ENCODE measurements around the gene GPS2.

The GPS2 gene

DNA sequence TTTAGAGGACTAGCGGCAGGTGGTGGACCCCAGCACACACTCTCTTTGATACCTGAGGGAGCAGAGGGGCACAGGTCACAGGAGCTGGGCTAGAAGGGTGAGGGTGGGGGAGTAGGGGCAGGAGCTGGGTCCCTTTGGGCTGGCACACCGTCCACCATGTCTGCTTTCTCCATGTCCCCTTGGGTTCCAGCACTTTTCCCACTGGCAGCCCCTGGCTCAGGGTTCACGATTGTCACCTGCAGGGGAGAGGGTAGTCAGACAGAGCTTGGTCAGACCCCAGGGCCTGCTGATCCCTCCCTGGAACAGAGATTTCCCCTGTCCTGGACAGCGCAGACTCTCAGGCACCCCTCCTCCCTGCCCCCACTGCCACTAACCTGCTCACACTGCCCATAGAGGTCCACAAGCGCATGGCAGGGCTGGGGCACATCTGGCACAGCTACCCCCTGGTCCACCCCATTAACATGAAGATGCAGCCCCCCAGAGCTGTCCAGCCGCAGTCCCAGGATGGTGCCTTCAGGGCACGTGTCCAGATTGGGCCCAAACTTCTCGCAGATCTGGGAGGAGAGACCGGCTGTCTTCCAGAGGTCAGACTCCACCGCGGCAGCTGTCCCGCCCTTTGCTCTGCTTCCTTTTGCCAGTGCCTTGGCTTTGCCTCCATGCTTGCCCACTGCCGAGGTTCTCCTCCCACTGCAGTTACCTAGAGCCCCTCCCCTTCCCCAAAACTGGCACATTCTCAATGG is 3.1 kb upstream of the GPS2 start:
- H3K4me3 Mint-ChIP-seq = peak overlapping the region; percentile 44 to 85 (median 70)
- H3K27ac Mint-ChIP-seq = no peak overlapping the region
- no peaks in the 10 kb centered on the region for H3K27me3 Mint-ChIP-seq (ENCODE audit: low read depth)
- peaks cover 50% of the 10 kb centered on the region for H3K36me3 Mint-ChIP-seq (ENCODE audit: low read depth)
- peaks cover 16% of the 10 kb centered on the region for H3K4me1 Mint-ChIP-seq
- TF ChIP-seq, protein P1, sequence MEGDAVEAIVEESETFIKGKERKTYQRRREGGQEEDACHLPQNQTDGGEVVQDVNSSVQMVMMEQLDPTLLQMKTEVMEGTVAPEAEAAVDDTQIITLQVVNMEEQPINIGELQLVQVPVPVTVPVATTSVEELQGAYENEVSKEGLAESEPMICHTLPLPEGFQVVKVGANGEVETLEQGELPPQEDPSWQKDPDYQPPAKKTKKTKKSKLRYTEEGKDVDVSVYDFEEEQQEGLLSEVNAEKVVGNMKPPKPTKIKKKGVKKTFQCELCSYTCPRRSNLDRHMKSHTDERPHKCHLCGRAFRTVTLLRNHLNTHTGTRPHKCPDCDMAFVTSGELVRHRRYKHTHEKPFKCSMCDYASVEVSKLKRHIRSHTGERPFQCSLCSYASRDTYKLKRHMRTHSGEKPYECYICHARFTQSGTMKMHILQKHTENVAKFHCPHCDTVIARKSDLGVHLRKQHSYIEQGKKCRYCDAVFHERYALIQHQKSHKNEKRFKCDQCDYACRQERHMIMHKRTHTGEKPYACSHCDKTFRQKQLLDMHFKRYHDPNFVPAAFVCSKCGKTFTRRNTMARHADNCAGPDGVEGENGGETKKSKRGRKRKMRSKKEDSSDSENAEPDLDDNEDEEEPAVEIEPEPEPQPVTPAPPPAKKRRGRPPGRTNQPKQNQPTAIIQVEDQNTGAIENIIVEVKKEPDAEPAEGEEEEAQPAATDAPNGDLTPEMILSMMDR (IDR thresholded peaks at IDR 0.05; ENCODE audit: unreplicated experiment in 3 of 3) = no peak
- no peaks in the 10 kb centered on the region for H3K9me3 Mint-ChIP-seq

DNA sequence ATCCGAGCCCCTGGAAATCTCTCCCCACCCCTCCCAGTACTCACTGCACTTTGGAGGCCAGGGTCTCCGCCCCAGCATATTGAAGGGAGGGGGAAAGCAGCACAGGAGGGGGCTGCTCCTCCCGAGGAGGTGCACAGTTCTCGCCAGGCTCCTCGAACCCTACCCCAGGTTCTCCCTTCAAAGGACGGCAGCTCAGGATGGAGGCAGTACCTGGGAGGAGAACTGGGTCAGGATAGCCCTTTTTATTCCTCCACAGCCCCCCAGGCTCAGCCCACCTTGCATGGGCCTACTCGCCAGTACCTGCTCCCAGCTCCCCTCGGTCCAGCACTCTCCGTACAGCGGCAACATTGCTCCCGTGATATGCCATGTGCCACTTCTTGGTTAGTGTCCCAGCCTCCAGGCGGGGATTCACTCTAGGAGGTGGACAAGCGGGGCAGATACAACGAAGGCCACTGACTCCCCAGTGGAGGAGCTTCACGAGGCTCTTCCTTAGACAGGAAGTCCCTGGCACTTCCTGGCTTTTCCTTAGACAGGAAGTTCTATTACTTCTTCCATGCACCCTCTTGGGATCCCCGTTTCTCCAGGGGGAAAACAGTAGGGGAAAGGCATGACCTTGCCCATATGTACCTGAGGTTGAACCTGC is 2.1 kb upstream of the GPS2 start:
- peaks cover 52% of the 10 kb centered on the region for H3K36me3 Mint-ChIP-seq (ENCODE audit: low read depth)
- H3K27ac Mint-ChIP-seq = peak overlapping the region in 2 of 3 experiments; percentile 63 to 74

GRCh38 chr17:7315570-7316235 is 543 bp upstream of the GPS2 start:
- TF ChIP-seq, protein P1 (IDR thresholded peaks at IDR 0.05; ENCODE audit: unreplicated experiment in 3 of 3) = no peak
- H3K4me1 Mint-ChIP-seq = peaks cover 33% of the 10 kb centered on the region
- H3K9me3 Mint-ChIP-seq = no peaks in the 10 kb centered on the region
- peak overlapping the region; percentile 86 to 90 (median 87) for H3K4me3 Mint-ChIP-seq
- H3K27me3 Mint-ChIP-seq (ENCODE audit: low read depth) = no peaks in the 10 kb centered on the region
- peak overlapping the region; percentile 78 to 98 (median 85) for H3K27ac Mint-ChIP-seq
- H3K36me3 Mint-ChIP-seq (ENCODE audit: low read depth) = peaks cover 51% of the 10 kb centered on the region

More for the DNA sequence above, 2.1 kb upstream of the GPS2 start:
- TF ChIP-seq, protein P1 (IDR thresholded peaks at IDR 0.05; ENCODE audit: unreplicated experiment in 3 of 3) = no peak
- peak overlapping the region; percentile 70 to 85 (median 82) for H3K4me3 Mint-ChIP-seq
- peaks cover 25% of the 10 kb centered on the region for H3K4me1 Mint-ChIP-seq
- no peaks in the 10 kb centered on the region for H3K27me3 Mint-ChIP-seq (ENCODE audit: low read depth)
- H3K9me3 Mint-ChIP-seq = no peaks in the 10 kb centered on the region

DNA sequence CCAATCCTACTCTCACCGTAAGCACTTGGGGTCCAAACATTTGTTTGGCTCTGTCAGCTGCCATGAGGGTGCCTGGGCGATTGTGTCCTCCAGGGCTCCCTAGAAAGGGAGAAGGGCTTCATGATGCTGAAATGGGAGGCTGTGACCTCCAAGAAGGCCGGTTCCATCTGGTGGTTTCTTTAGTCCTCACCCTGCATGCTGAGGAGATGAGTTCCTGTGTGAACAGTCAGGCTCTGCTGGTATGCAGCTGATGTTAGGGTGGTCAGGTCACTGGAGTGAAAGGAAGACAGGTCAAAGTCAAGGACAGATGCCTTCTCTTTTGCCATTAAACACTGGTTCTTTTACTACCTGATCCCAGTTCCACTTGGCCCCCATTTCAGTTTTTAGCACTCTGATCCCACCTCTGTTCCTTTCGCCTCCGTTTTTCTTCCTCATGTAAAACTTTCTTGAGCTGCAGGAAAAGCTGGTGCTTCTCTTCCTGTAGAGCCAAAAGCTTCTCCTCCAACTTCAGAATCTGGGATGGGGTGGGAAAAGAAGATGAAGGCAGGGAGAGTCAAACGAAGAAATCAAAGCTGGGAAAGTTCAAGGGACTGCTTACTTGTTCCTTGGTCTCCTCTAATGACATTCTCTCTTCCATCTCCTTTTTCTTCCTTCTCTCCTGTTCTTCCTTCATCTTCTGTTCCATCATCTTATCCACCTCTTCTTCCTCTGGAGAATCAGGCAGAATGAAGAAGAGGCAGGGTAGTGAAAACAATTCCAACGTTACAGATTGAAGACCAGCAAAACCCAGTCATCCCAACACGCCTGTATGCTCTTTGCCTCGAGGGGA is 1.1 kb downstream of the GPS2 start:
- TF ChIP-seq, protein P1 (IDR thresholded peaks at IDR 0.05; ENCODE audit: unreplicated experiment in 3 of 3) = no peak
- Mint-ChIP-seq H3K9me3 (no peaks in the 10 kb centered on the region), H3K4me3 (peak overlapping the region; percentile 83 to 85 (median 84)), H3K4me1 (peaks cover 49% of the 10 kb centered on the region), H3K27ac (peak overlapping the region; percentile 35 to 81 (median 75)), H3K36me3 (ENCODE audit: low read depth) (peaks cover 67% of the 10 kb centered on the region), H3K27me3 (ENCODE audit: low read depth) (no peaks in the 10 kb centered on the region)

DNA sequence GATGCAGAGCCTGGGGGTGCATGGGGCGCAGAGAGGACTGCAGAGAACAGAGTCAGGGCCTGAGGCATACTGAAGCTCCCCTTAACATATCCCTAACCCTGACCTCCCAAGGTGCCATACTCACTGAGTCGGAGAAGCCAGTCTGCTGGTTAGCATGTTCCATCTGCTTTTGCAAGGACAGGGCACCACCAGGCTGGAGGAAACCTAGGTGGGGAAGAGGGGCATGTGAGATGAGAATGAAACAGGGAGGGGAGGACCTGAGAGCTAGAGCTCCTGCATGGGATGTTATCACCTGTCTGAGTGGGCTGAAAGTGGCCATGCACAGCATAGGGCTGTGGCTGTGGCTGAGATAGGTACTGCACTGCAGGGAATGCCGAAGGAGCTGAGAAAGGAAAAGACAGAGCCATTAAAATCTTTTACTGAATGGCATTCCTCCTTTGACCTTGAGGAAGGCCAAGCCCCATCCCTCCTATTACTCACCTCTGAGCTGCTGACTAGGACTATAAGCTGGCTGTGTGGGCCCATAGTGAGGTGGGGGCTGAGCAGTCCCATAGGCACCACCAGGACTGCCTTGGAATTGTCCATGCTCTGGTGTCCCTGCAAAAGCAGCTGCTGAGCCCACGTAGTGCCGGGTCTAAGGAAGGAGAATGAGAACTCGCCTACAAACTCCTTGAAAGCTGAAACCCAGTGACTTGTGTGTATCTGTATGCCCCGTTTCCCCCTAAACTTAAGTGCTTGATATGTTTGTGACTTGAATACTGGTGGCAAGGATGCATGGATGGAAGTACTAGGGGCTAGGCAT is 1.9 kb downstream of the GPS2 start:
- H3K27ac Mint-ChIP-seq = peak overlapping the region in 2 of 3 experiments; percentile 35 to 37
- H3K27me3 Mint-ChIP-seq (ENCODE audit: low read depth) = no peaks in the 10 kb centered on the region
- H3K9me3 Mint-ChIP-seq = no peaks in the 10 kb centered on the region
- H3K36me3 Mint-ChIP-seq (ENCODE audit: low read depth) = peaks cover 69% of the 10 kb centered on the region
- H3K4me3 Mint-ChIP-seq = peak overlapping the region; percentile 83 to 85 (median 84)
- TF ChIP-seq, protein P1 (IDR thresholded peaks at IDR 0.05; ENCODE audit: unreplicated experiment in 3 of 3) = peak in 1 of 3 experiments; percentile 15
- H3K4me1 Mint-ChIP-seq = peaks cover 55% of the 10 kb centered on the region

Measured in nephron (organoid).